Smooth muscle cell (in vitro differentiated cells): ENCODE results near the gene TMEM141. TPM values are rescaled to one million over a fixed set of nuclear protein-coding genes. Genes with fewer than 3 reads are reported as not detected.

Source experiments
- DNase-seq: peaks from one replicate; lab custom pipeline; 2025; ENCODE audit not compliant: unreplicated experiment; lab: John Stamatoyannopoulos, UW
- H2AFZ ChIP-seq: fragments of 200-600 bp; sonication (generic); 2 replicates; pipeline ENCODE4 v1.6.0; 2016; ENCODE audit warnings: antibody characterized with exemption, low read depth, mild to moderate bottlenecking
- H3F3A ChIP-seq: fragments of 200-600 bp; sonication (generic); 2 replicates; pipeline ENCODE4 v1.6.0; 2017; ENCODE audit warnings: antibody characterized with exemption, low read depth
- H3K27ac ChIP-seq: fragments of 200-600 bp; sonication (generic); 2 replicates; pipeline ENCODE4 v1.5.1; 2016; ENCODE audit warnings: low read depth, mild to moderate bottlenecking
- H3K27me3 ChIP-seq: fragments of 200-600 bp; sonication (generic); 2 replicates; pipeline ENCODE4 v1.6.1; 2016; ENCODE audit warnings: low read depth, mild to moderate bottlenecking
- H3K36me3 ChIP-seq: fragments of 200-600 bp; sonication (generic); 2 replicates; pipeline ENCODE4 v1.5.1; 2016; ENCODE audit warnings: low read depth
- H3K4me1 ChIP-seq: fragments of 200-600 bp; sonication (generic); 2 replicates; pipeline ENCODE4 v1.5.1; 2016; ENCODE audit warnings: low read depth
- H3K4me2 ChIP-seq: fragments of 200-600 bp; sonication (generic); 2 replicates; pipeline ENCODE4 v1.6.0; 2016; ENCODE audit warnings: mild to moderate bottlenecking
- H3K4me3 ChIP-seq: fragments of 200-600 bp; sonication (generic); 2 replicates; pipeline ENCODE4 v1.5.1; 2016; ENCODE audit warnings: mild to moderate bottlenecking
- H3K79me2 ChIP-seq: fragments of 200-600 bp; sonication (generic); 2 replicates; pipeline ENCODE4 v1.6.0; 2016; ENCODE audit warnings: low read depth, mild to moderate bottlenecking
- H3K9ac ChIP-seq: fragments of 200-600 bp; sonication (generic); 2 replicates; pipeline ENCODE4 v1.6.0; 2016; ENCODE audit warnings: low read depth
- H3K9me3 ChIP-seq: fragments of 200-600 bp; sonication (generic); replicated peaks from 2 replicates; pipeline ENCODE4 v1.5.1; 2016; ENCODE audit warnings: low read depth
- H4K20me1 ChIP-seq: fragments of 200-600 bp; sonication (generic); 2 replicates; pipeline ENCODE4 v1.6.0; 2016; ENCODE audit warnings: low read depth
- WGBS: methylation state at CpG from one replicate; pipeline ENCODE4 v1.1.7; 2016; ENCODE audit warnings: low lambda C conversion rate; 5-methylcytosine and 5-hydroxymethylcytosine counted together
- polyA plus RNA-seq: library from polyadenylated mRNA; unstranded; fragments of >200 nt; fragmentation: Nextera tagmentation; extraction: Ambion mirVana; gene quantifications from 2 replicates; pipeline ENCODE4 v1.2.1, GENCODE V29; 2016
- total RNA-seq: library from RNA; depleted of rRNA; stranded (reverse); fragments of >200 nt; gene quantifications from 2 replicates; pipeline ENCODE4 v1.2.3, GENCODE V29; 2014
- TF ChIP-seq, protein P1 (sequence below): fragments of 200-600 bp; sonication (generic); IDR thresholded peaks from 2 replicates; pipeline ENCODE4 v1.5.1; 2017; ENCODE audit warnings: borderline replicate concordance, mild to moderate bottlenecking, antibody characterized with exemption; ENCODE audit not compliant: insufficient read depth, poor library complexity, severe bottlenecking

TMEM141 gene
- total RNA-seq = 59.2 and 75.4 TPM in 2 replicates
- polyA plus RNA-seq = 112 and 118 TPM in 2 replicates

- H3K9me3 ChIP-seq = no peaks in the 10 kb centered on the region
- H3K36me3 ChIP-seq = no peaks in the 10 kb centered on the region
- TF ChIP-seq, protein P1, sequence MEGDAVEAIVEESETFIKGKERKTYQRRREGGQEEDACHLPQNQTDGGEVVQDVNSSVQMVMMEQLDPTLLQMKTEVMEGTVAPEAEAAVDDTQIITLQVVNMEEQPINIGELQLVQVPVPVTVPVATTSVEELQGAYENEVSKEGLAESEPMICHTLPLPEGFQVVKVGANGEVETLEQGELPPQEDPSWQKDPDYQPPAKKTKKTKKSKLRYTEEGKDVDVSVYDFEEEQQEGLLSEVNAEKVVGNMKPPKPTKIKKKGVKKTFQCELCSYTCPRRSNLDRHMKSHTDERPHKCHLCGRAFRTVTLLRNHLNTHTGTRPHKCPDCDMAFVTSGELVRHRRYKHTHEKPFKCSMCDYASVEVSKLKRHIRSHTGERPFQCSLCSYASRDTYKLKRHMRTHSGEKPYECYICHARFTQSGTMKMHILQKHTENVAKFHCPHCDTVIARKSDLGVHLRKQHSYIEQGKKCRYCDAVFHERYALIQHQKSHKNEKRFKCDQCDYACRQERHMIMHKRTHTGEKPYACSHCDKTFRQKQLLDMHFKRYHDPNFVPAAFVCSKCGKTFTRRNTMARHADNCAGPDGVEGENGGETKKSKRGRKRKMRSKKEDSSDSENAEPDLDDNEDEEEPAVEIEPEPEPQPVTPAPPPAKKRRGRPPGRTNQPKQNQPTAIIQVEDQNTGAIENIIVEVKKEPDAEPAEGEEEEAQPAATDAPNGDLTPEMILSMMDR = no peak
- peaks cover 15% of the 10 kb centered on the region for H3F3A ChIP-seq
- H3K79me2 ChIP-seq = peaks cover 15% of the 10 kb centered on the region
- H2AFZ ChIP-seq = no peak within 1 kb of the TSS
- no peaks in the 10 kb centered on the region for H3K27me3 ChIP-seq
- peak within 1 kb of the TSS; percentile 95 for H3K4me2 ChIP-seq
- H4K20me1 ChIP-seq = peaks cover 12% of the 10 kb centered on the region
- H3K9ac ChIP-seq = peak within 1 kb of the TSS; percentile 78
- H3K27ac ChIP-seq = peak within 1 kb of the TSS; percentile 87
- DNase-seq = peak; percentile 99
- WGBS = 1% methylated on average over 30 of the region's 70 CpGs
- peaks cover 32% of the 10 kb centered on the region for H3K4me1 ChIP-seq
- peak within 1 kb of the TSS; percentile 76 for H3K4me3 ChIP-seq
Observed at GRCh38 chr9:136790640-136791515, at the start of gene TMEM141. Gene TMEM141, plus strand, starts transcription at chr9:136791344. Its CDS starts 27 bp downstream, at chr9:136791371.

DNA sequence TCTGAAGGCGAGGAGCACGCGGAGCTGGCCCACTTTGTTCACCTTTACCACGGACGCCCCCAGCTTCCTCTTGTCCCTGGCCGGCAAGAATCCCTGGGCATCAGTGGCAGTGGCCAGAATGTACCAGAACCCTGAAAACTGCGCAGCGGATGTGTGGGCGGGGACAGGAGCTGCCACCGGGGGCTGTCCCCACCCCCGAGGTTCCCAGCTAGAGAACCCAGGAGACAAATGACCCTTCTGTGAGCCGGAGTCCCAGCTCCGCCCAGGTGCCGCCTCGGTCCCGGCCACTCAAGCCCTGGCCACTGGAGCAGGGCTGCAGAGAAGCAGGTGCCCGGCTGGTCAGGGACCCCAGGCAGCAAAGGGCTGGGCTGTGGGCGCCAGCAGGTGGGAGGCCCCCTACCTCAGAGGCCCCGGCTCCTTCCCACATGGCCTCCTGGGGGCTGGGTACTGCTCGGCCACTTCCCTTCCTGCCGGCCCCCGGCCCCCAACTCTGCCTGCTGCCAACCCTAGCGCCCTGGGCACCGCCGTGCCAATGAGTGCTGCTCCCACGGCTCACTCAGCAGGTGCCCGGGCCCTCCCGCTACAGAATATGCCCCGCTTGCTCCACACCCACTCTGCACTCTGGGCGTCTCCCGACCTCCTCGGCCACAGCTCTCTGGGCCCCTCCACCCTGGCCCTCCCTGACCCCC, 49.1 kb upstream of the TMEM141 start:
- no peak overlapping the region for H3K9ac ChIP-seq
- no peaks in the 10 kb centered on the region for H3K79me2 ChIP-seq
- TF ChIP-seq, protein P1 = no peak
- no peaks in the 10 kb centered on the region for H3K4me1 ChIP-seq
- no peaks in the 10 kb centered on the region for H3F3A ChIP-seq
- H4K20me1 ChIP-seq = no peaks in the 10 kb centered on the region
- no peaks in the 10 kb centered on the region for H3K27me3 ChIP-seq
- no peaks in the 10 kb centered on the region for H3K36me3 ChIP-seq
- no peak for DNase-seq
- no peak overlapping the region for H3K4me2 ChIP-seq
- no peak overlapping the region for H3K27ac ChIP-seq
- no peaks in the 10 kb centered on the region for H3K9me3 ChIP-seq
- no peak overlapping the region for H2AFZ ChIP-seq
- WGBS = 86% methylated on average over 30 of the region's 32 CpGs
- H3K4me3 ChIP-seq = no peak overlapping the region

GRCh38 chr9:136742591-136743391, 48.4 kb upstream of the TMEM141 start, which contains the start of gene LCN10:
Gene LCN10, minus strand, starts transcription at chr9:136742940. Its CDS starts 37 bp downstream, at chr9:136742903.
- DNase-seq = no peak
- Histone ChIP-seq H2AFZ (no peak within 1 kb of the TSS), H3K4me2 (no peak within 1 kb of the TSS), H3K4me1 (no peaks in the 10 kb centered on the region), H3K9ac (no peak within 1 kb of the TSS), H4K20me1 (no peaks in the 10 kb centered on the region), H3K27ac (no peak within 1 kb of the TSS), H3K27me3 (no peaks in the 10 kb centered on the region), H3K4me3 (no peak within 1 kb of the TSS), H3K36me3 (no peaks in the 10 kb centered on the region), H3K79me2 (no peaks in the 10 kb centered on the region), H3K9me3 (no peaks in the 10 kb centered on the region), H3F3A (no peaks in the 10 kb centered on the region)
- TF ChIP-seq, protein P1 = peak; percentile 35
- WGBS = 66% methylated on average over 21 of the region's 25 CpGs
